ENCODE data around the gene SLC7A1. TPM values are rescaled to one million over a fixed set of nuclear protein-coding genes. Genes with fewer than 3 reads are reported as not detected.

Gene SLC7A1
- total RNA-seq, 1 donor from 2014 or later: 31.9 TPM

GRCh38 chr13:29561918-29562317 lies 33.6 kb downstream of the SLC7A1 start:
- DNase-seq (ENCODE audit: low spot score): no peak

DNA sequence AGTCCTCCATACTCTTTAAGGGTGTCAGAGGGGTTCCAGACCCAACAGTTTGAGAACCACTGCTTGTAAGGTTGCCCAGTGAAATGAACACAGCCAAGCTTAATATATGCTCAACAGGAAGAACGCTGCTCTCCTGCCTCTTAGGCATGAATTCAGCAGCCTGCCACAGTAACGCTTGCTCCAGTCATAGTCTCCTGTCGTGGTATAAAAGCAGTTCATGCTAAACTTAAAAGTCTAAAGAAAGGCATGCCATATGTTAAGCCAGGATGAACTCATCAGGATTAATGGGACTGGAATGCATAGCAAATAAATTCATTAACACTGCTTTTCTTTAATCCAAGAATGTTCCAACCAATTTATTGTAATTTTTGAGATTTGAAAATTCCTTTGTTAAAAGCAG lies 38.7 kb downstream of the SLC7A1 start:
- no peak for DNase-seq (ENCODE audit: low spot score)

DNA sequence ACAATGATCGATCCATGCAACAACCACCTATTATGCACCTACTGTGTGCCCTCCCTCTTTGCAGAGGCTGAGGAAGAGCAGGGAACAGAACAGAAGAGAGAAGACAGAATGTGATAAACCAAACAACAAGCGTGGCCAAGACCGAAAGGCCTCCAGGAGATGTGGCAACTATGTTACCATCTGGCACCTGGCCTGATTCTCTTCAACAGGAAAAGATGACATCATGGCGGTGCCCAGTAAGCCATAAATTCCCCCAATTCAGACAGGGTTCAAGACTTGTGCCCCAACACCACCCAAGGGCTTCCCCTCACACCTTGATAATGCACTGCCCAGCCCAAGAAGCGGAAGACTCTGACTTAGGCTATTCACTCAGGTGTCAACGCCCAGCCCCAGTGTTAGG lies 44.3 kb downstream of the SLC7A1 start:
- DNase-seq (ENCODE audit: low spot score): no peak

- DNase-seq (ENCODE audit: low spot score): no peak
These were observed 45.0 kb downstream of the SLC7A1 start for GRCh38 chr13:29550430-29550988.

- DNase-seq (ENCODE audit: low spot score): no peak
These were observed 46.8 kb downstream of the SLC7A1 start for GRCh38 chr13:29548722-29549121.

DNA sequence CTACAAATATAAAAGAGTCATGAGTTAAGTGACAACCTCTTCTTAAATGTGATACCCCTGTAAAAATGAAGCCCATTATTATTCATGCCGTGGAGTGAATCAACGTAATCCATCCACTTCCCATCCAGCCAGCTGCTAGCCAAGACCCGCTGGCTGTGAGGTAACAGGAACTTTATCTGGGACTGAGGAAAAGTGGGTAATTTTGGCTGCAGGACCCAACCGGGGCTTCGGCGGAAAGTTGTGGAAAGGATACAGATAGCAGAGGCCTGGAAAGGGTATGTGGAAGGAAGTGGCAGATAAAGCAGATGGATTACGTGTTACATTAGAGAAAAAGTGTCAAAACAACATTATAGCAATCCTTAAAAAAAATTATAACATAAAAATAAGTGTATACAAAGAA lies 48.3 kb downstream of the SLC7A1 start:
- DNase-seq (ENCODE audit: low spot score): no peak

DNA sequence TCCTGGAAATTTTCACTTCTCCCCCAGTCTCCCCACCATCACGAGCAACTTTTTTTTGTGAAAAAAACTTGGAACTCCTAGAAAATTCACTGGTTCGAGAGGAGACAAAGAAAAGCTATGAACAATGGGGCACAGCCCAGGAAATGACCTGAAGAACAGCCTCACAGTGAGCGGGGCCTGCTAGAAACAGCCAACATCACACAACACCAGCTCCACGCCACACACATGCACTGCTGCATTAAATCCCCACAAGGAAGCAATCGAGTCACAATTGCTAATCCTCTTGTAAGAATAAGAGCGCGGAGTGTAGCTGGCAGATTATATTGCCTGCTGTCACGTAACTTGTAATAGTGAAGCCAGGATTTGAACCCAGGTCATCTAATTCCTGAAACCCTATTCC lies 48.8 kb downstream of the SLC7A1 start:
- no peak for DNase-seq (ENCODE audit: low spot score)

DNA sequence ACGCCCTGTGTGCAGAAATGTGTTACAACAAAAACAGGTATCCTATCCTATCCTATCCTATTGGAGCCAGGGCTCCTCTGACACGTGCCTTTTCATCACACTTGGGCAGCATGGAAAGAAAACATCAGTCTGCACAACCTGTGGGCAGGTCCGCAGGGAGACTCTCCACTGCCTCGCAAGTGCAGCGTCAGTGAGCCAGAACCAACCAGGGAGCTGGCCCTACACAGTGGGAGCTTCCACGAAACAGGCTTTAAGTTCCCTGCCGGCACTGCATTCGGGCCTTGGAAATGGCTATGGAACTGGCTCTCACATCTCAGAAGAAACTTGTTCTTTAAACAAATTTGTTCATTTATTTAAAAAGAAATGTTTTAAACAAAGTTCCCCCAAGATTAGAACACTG lies 49.5 kb downstream of the SLC7A1 start:
- no peak for DNase-seq (ENCODE audit: low spot score)

GRCh38 chr13:29543230-29544215 lies 52.0 kb downstream of the SLC7A1 start:
- no peak for DNase-seq (ENCODE audit: low spot score)

DNA sequence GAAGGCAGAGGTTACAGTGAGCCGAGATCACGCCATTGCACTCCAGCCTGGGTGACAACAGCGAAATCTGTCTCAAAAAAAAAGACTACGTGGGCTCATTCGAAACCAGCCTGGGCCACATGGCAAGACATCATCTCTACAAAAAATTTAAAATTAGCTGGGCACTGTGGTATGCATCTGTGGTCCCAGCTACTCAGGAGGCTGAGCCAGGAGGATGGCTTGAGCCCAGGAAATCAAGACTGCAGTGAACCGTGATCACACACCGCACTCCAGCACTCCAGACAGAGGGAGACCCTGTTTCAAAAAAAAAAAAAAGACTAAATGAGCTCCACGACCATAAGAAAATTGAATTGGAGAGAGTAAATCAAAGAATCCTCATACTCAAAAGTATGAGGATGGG lies 53.1 kb downstream of the SLC7A1 start:
- DNase-seq (ENCODE audit: low spot score): no peak

DNA sequence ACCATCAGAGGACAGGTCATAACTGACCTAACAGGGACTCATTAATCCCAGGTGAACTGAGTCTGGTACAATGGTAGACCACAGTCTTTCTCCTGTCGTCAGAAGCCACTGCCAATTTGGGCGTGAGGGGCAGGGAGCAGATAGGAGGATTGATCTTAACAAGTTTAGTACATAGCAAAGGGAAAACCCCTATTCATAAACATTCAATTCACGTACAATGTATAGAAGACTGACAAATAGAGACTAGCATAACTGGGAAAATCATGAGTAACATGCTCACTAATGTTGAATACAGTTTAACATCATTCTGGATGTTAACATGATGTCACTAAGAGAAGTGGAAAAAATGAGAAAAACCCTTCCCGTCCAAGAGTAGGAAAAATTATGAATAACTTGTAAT lies 54.1 kb downstream of the SLC7A1 start:
- DNase-seq (ENCODE audit: low spot score): no peak

- no peak for DNase-seq (ENCODE audit: low spot score)
These were observed 54.7 kb downstream of the SLC7A1 start for GRCh38 chr13:29540799-29541198.

GRCh38 chr13:29540334-29540733 lies 55.2 kb downstream of the SLC7A1 start:
- no peak for DNase-seq (ENCODE audit: low spot score)

DNA sequence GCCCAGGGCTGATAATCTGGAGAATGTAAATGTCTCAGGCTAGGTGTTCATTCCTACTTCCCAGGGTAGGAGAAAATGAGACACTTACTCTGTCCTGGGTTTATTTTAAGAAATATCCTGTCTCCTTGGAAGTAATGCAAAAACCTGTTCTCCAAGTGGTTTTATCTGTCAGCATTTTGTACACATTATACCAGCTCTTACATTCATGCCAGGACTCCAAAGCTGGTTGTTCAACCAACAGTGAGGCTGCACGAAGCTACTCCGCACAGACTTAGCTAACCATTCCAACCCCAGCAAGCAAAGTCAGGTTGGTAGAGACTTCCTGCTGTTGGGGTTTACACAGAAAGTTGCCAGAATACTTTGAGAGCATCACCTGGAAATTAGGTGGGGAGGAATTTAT lies 55.6 kb downstream of the SLC7A1 start:
- DNase-seq (ENCODE audit: low spot score): no peak

GRCh38 chr13:29538652-29539040 lies 56.8 kb downstream of the SLC7A1 start:
- peak; percentile 22 for DNase-seq (ENCODE audit: low spot score)

DNA sequence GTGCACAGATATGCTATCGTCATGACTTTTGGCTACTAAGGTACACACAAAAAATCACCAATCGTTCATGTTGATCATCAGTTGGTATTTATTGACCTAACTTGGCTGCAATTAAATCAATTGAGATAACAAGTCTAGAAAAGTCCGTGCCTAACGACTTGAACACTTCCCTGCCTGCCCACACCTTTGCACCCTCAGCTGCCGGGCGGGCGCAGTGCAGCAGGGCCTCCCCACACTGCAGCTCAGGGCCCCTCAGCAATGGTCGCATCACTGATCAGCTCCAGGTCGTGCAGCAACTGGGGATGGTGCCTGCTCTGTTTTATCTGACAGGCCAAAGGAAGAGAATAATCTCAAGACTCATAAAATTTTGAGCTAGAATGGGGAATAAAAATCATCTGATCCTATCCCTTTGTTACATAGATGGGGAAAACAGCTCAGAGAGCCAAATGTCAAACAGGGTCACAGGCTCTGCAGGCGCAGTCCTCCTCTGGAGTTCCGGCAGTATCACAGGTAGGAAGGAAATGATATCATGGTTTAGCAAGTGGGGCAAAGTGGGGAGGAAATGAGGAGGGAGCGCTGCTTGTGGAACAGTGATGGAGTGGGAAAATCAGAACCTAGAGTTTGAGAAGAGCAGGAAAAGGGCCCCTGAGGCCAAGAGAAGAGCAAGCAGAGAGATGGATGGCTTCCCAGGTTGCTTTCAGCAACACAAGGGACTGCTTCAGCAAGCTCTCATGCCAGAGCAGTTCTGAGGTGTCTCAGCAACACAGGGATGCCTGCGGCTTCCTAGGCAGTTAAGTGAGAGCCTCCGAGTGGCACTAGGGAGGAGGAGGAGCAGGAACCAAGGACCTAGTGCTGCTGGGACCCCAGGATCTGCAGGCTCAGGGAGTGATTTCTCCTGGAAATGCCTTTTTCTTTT lies 57.5 kb downstream of the SLC7A1 start:
- no peak for DNase-seq (ENCODE audit: low spot score)

GRCh38 chr13:29536853-29537252 lies 58.6 kb downstream of the SLC7A1 start:
- no peak for DNase-seq (ENCODE audit: low spot score)

- DNase-seq (ENCODE audit: low spot score): no peak
These were observed 59.5 kb downstream of the SLC7A1 start for GRCh38 chr13:29535663-29536655.

GRCh38 chr13:29534083-29534482 lies 61.4 kb downstream of the SLC7A1 start:
- no peak for DNase-seq (ENCODE audit: low spot score)

DNA sequence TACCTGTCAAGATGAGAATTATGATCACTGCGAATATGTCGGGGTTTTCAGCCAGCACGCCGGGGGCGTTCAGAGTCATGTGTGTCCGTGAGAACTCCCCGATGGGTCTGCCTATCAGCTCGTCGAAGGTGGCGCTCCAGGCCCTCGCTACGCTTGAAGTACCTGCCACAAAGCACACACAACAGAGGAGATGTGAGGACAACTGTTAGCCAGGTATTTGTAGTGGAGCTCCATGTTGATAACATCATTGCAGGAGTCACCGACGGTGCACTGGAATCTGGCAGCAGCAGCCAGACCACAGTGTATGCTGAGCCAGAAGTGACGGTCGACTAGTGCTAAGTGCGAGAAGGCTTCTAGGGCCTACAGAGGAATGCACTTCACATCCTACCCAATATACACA lies 62.7 kb downstream of the SLC7A1 start:
- DNase-seq (ENCODE audit: low spot score): peak; percentile 76
